Measurements from ENCODE around the gene ZNF530.

The ZNF530 gene

GRCh38 chr19:57578487-57579205, 21.0 kb upstream of the ZNF530 start, which contains the start of gene ZNF416:
Gene ZNF416 (minus strand): TSS chr19:57578911. CDS start chr19:57578704, 207 bp downstream.
- Histone ChIP-seq H3K23ac (ENCODE audit: low read length in 2 of 2) (peak within 1 kb of the TSS in 1 of 2 experiments; percentile 48), H2AK5ac (ENCODE audit: low read length, severe bottlenecking) (no peak within 1 kb of the TSS), H4K8ac (ENCODE audit: low read length) (peak within 1 kb of the TSS; percentile 62), H2BK15ac (ENCODE audit: low read depth, poor library complexity, severe bottlenecking) (peak within 1 kb of the TSS; percentile 49), H2BK12ac (ENCODE audit: low read length in 2 of 2) (no peak within 1 kb of the TSS), H3K4me1 (ENCODE audit: control insufficient read depth, insufficient read depth, low read depth, low read length) (peaks cover 7% of the 10 kb centered on the region), H3K9me3 (ENCODE audit: control insufficient read depth, low read length) (peaks cover 45% of the 10 kb centered on the region), H3K14ac (ENCODE audit: low read length in 2 of 2) (peak within 1 kb of the TSS in 1 of 2 experiments; percentile 96), H3K4me3 (ENCODE audit: insufficient read depth in 1 of 2, low read depth in 1 of 2, low read length in 2 of 2) (peak within 1 kb of the TSS; percentile 91 to 93), H3K79me1 (replicated peaks; ENCODE audit: low read length, poor library complexity, severe bottlenecking) (peaks cover 40% of the 10 kb centered on the region), H3K27me3 (ENCODE audit: control insufficient read depth in 1 of 2, insufficient read depth in 1 of 2, low read length in 2 of 2) (no peaks in the 10 kb centered on the region), H3K18ac (ENCODE audit: low read depth in 1 of 2, low read length in 2 of 2) (peak within 1 kb of the TSS; percentile 79 to 87), H3K36me3 (ENCODE audit: control insufficient read depth in 1 of 2, insufficient read depth in 2 of 2, low read depth in 1 of 2, low read length in 2 of 2) (peaks cover 36 to 40% of the 10 kb centered on the region in 2 experiments), H3K4ac (ENCODE audit: low read depth in 1 of 2, low read length in 2 of 2) (peak within 1 kb of the TSS; percentile 68 to 77), H4K91ac (ENCODE audit: low read length) (peak within 1 kb of the TSS; percentile 56), H2BK120ac (ENCODE audit: low read depth, low read length) (no peak within 1 kb of the TSS), H3K4me2 (ENCODE audit: low read length, poor library complexity, severe bottlenecking) (peak within 1 kb of the TSS; percentile 77), H3K9ac (ENCODE audit: low read length) (peak within 1 kb of the TSS; percentile 90), H2AFZ (ENCODE audit: low read depth, low read length) (peak within 1 kb of the TSS; percentile 88), H2BK5ac (ENCODE audit: low read depth, low read length, poor library complexity, severe bottlenecking) (no peak within 1 kb of the TSS), H3K27ac (ENCODE audit: low read length, poor library complexity, severe bottlenecking) (no peak within 1 kb of the TSS)
- under 1% methylated on average over 62 of the region's 62 CpGs for WGBS
- peak; percentile 98 for DNase-seq

DNA sequence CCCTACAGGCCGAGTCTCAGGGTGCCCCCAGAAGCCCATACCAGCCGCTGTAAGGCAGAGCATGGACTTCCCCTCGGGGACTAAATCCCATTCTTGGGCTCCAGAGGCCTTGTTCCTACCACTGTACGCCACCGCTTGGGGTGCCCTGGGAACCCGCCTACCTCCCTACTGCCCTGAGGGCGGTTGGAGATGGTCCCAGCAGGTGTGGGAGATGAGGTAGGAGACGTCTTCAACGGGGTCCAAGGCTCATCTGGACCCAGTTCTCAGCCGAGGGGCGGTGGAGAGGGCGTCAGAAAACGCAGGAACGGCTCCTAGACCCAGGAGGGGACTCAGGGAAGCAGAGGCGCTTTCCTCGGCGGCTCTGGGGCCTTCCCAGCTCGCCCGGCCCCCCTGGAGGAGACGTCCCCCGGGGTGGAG, 16.6 kb upstream of the ZNF530 start:
- no peak overlapping the region for H3K4me2 ChIP-seq (ENCODE audit: low read length, poor library complexity, severe bottlenecking)
- H3K23ac ChIP-seq (ENCODE audit: low read length in 2 of 2): no peak overlapping the region
- H3K27me3 ChIP-seq (ENCODE audit: control insufficient read depth in 1 of 2, insufficient read depth in 1 of 2, low read length in 2 of 2): no peaks in the 10 kb centered on the region
- H3K79me1 ChIP-seq (replicated peaks; ENCODE audit: low read length, poor library complexity, severe bottlenecking): peaks cover 22% of the 10 kb centered on the region
- 66% methylated on average over 21 of the region's 21 CpGs for WGBS
- no peak for DNase-seq
- H3K4me1 ChIP-seq (ENCODE audit: control insufficient read depth, insufficient read depth, low read depth, low read length): peaks cover 11% of the 10 kb centered on the region
- H3K14ac ChIP-seq (ENCODE audit: low read length in 2 of 2): no peak overlapping the region
- peak overlapping the region; percentile 2 for H2BK120ac ChIP-seq (ENCODE audit: low read depth, low read length)
- no peak overlapping the region for H2BK15ac ChIP-seq (ENCODE audit: low read depth, poor library complexity, severe bottlenecking)
- H3K36me3 ChIP-seq (ENCODE audit: control insufficient read depth in 1 of 2, insufficient read depth in 2 of 2, low read depth in 1 of 2, low read length in 2 of 2): peaks cover 5 to 8% of the 10 kb centered on the region in 2 experiments
- H3K9ac ChIP-seq (ENCODE audit: low read length): peak overlapping the region; percentile 86
- H2AFZ ChIP-seq (ENCODE audit: low read depth, low read length): peak overlapping the region; percentile 95
- peak overlapping the region in 1 of 2 experiments; percentile 60 for H3K18ac ChIP-seq (ENCODE audit: low read depth in 1 of 2, low read length in 2 of 2)
- H2BK12ac ChIP-seq (ENCODE audit: low read length in 2 of 2): no peak overlapping the region
- peak overlapping the region in 1 of 2 experiments; percentile 95 for H3K4ac ChIP-seq (ENCODE audit: low read depth in 1 of 2, low read length in 2 of 2)
- no peak overlapping the region for H3K27ac ChIP-seq (ENCODE audit: low read length, poor library complexity, severe bottlenecking)
- H3K9me3 ChIP-seq (ENCODE audit: control insufficient read depth, low read length): peaks cover 23% of the 10 kb centered on the region
- peak overlapping the region; percentile 85 for H4K91ac ChIP-seq (ENCODE audit: low read length)
- peak overlapping the region; percentile 98 for H4K8ac ChIP-seq (ENCODE audit: low read length)
- no peak overlapping the region for H2BK5ac ChIP-seq (ENCODE audit: low read depth, low read length, poor library complexity, severe bottlenecking)
- peak overlapping the region in 1 of 2 experiments; percentile 93 for H3K4me3 ChIP-seq (ENCODE audit: insufficient read depth in 1 of 2, low read depth in 1 of 2, low read length in 2 of 2)
- H2AK5ac ChIP-seq (ENCODE audit: low read length, severe bottlenecking): no peak overlapping the region

GRCh38 chr19:57583521-57584416, 15.9 kb upstream of the ZNF530 start, which contains the start of gene ZIK1:
Gene ZIK1 (plus strand): TSS chr19:57584145. CDS start chr19:57584357, 212 bp downstream.
- Histone ChIP-seq H3K27ac (ENCODE audit: low read length, poor library complexity, severe bottlenecking) (peak within 1 kb of the TSS; percentile 37), H2BK15ac (ENCODE audit: low read depth, poor library complexity, severe bottlenecking) (no peak within 1 kb of the TSS), H3K9me3 (ENCODE audit: control insufficient read depth, low read length) (peaks cover 30% of the 10 kb centered on the region), H2AK5ac (ENCODE audit: low read length, severe bottlenecking) (no peak within 1 kb of the TSS), H2BK12ac (ENCODE audit: low read length in 2 of 2) (no peak within 1 kb of the TSS), H3K79me1 (replicated peaks; ENCODE audit: low read length, poor library complexity, severe bottlenecking) (peaks cover 27% of the 10 kb centered on the region), H3K36me3 (ENCODE audit: control insufficient read depth in 1 of 2, insufficient read depth in 2 of 2, low read depth in 1 of 2, low read length in 2 of 2) (peaks cover 12 to 15% of the 10 kb centered on the region in 2 experiments), H3K27me3 (ENCODE audit: control insufficient read depth in 1 of 2, insufficient read depth in 1 of 2, low read length in 2 of 2) (no peaks in the 10 kb centered on the region), H4K91ac (ENCODE audit: low read length) (peak within 1 kb of the TSS; percentile 85), H3K4me1 (ENCODE audit: control insufficient read depth, insufficient read depth, low read depth, low read length) (peaks cover 11% of the 10 kb centered on the region), H3K14ac (ENCODE audit: low read length in 2 of 2) (peak within 1 kb of the TSS in 1 of 2 experiments; percentile 58), H4K8ac (ENCODE audit: low read length) (peak within 1 kb of the TSS; percentile 98), H3K4me2 (ENCODE audit: low read length, poor library complexity, severe bottlenecking) (peak within 1 kb of the TSS; percentile 88), H2AFZ (ENCODE audit: low read depth, low read length) (peak within 1 kb of the TSS; percentile 95), H3K23ac (ENCODE audit: low read length in 2 of 2) (no peak within 1 kb of the TSS), H2BK5ac (ENCODE audit: low read depth, low read length, poor library complexity, severe bottlenecking) (no peak within 1 kb of the TSS), H3K4ac (ENCODE audit: low read depth in 1 of 2, low read length in 2 of 2) (peak within 1 kb of the TSS; percentile 2 to 95), H3K4me3 (ENCODE audit: insufficient read depth in 1 of 2, low read depth in 1 of 2, low read length in 2 of 2) (peak within 1 kb of the TSS; percentile 81 to 93), H2BK120ac (ENCODE audit: low read depth, low read length) (peak within 1 kb of the TSS; percentile 2), H3K18ac (ENCODE audit: low read depth in 1 of 2, low read length in 2 of 2) (peak within 1 kb of the TSS; percentile 60 to 76), H3K9ac (ENCODE audit: low read length) (peak within 1 kb of the TSS; percentile 86)
- peak; percentile 93 for DNase-seq
- WGBS: under 1% methylated on average over 74 of the region's 76 CpGs

All from mesenchymal stem cell (in vitro differentiated cells and primary cell).